Measurements from ENCODE around the gene CLPTM1. TPM values are rescaled to one million over a fixed set of nuclear protein-coding genes. Genes with fewer than 3 reads are reported as not detected.

CLPTM1 gene
- total and polyA plus RNA-seq, 9 of the 15 experiments (the other 6 are each of a cell fraction or from before 2014, with no cell fraction given), result 0.37 to 96.0 (median 27.5) TPM

- 0 out of 2 replicates have a peak, but pooled peaks have one; percentile 30 for TF ChIP-seq SPI1 (IDR thresholded peaks at IDR 0.05; ENCODE audit: borderline replicate concordance, low read depth, low read length)
- TF ChIP-seq ZNF764 (CRISPR knock-in tag; IDR thresholded peaks at IDR 0.05; ENCODE audit: low read depth), result no peak
- no peak for TF ChIP-seq KLF10 (CRISPR knock-in tag; IDR thresholded peaks at IDR 0.05)
- peak; percentile 32; the same call in 1 of the 2 replicates for TF ChIP-seq JUN (IDR thresholded peaks at IDR 0.05; ENCODE audit: borderline replicate concordance, low read depth, low read length)
- no peak for TF ChIP-seq JUN (CRISPR knock-in tag; IDR thresholded peaks at IDR 0.05; ENCODE audit: borderline replicate concordance)
- peak in 1 of 2 experiments; percentile 97; a peak in 2 of 4 replicates for TF ChIP-seq ZNF639 (CRISPR knock-in tag; conservative IDR thresholded peaks at IDR 0.05 in 1 of 2, IDR thresholded peaks at IDR 0.05 in 1 of 2)
- peak; percentile 98 for TF ChIP-seq PHF8 (IDR thresholded peaks at IDR 0.05; ENCODE audit: borderline replicate concordance, low read length)
- peak; percentile 90; the same call in 1 of the 2 replicates for TF ChIP-seq LCOR (CRISPR knock-in tag; IDR thresholded peaks at IDR 0.05)
- no peak for TF ChIP-seq ZNF395 (CRISPR knock-in tag; IDR thresholded peaks at IDR 0.05)
- TF ChIP-seq ETV1 (tag; conservative IDR thresholded peaks at IDR 0.05; ENCODE audit: low read depth), result peak; percentile 98
- 0 out of 2 replicates have a peak, but pooled peaks have one; percentile 15 for TF ChIP-seq ATF3 (IDR thresholded peaks at IDR 0.05)
- no peak; the same call in 1 of the 2 replicates for TF ChIP-seq ATF3 (CRISPR knock-in tag; conservative IDR thresholded peaks at IDR 0.05)
- TF ChIP-seq ZNF398 (CRISPR knock-in tag; IDR thresholded peaks at IDR 0.05), result no peak
- no peak for TF ChIP-seq ZNF212 (CRISPR knock-in tag; IDR thresholded peaks at IDR 0.05)
- no peak for TF ChIP-seq ELK1 (CRISPR knock-in tag; IDR thresholded peaks at IDR 0.05)
- no peak for TF ChIP-seq MBD1 (CRISPR knock-in tag; IDR thresholded peaks at IDR 0.05)
- 0 out of 2 replicates have a peak, but pooled peaks have one; percentile 28 for TF ChIP-seq SOX6 (IDR thresholded peaks at IDR 0.05)
Measured at GRCh38 chr19:44954649-44955504, at the start of gene CLPTM1 (continued).

Measured in K562 (cell line).